Ishikawa (cell line): ENCODE measurements around the gene DENND1A.

Experiments used
- CEBPB ChIP-seq: IDR thresholded peaks from 2 replicates; pipeline ENCODE4 v1.6.1; 2012
- CREB1 ChIP-seq: IDR thresholded peaks from 2 replicates; pipeline ENCODE4 v1.6.1; 2012; ENCODE audit warnings: low read depth
- EGR1 ChIP-seq: IDR thresholded peaks from 2 replicates; pipeline ENCODE4 v1.6.1; 2012
- EP300 ChIP-seq: IDR thresholded peaks from 2 replicates; pipeline ENCODE4 v1.6.1; 2012; ENCODE audit warnings: borderline replicate concordance
- FOXM1 ChIP-seq: IDR thresholded peaks from 2 replicates; pipeline ENCODE4 v1.6.1; 2012; ENCODE audit warnings: low read depth, borderline replicate concordance
- MAX ChIP-seq: IDR thresholded peaks from 2 replicates; pipeline ENCODE4 v1.6.1; 2012
- NFIC ChIP-seq: IDR thresholded peaks from 2 replicates; pipeline ENCODE4 v1.6.1; 2012
- RAD21 ChIP-seq: IDR thresholded peaks from 2 replicates; pipeline ENCODE4 v1.6.1; 2012; ENCODE audit warnings: low read depth
- REST ChIP-seq: IDR thresholded peaks from 2 replicates; pipeline ENCODE4 v1.6.1; 2012; ENCODE audit warnings: low read depth, mild to moderate bottlenecking
- TAF1 ChIP-seq: IDR thresholded peaks from 2 replicates; pipeline ENCODE4 v1.6.1; 2012; ENCODE audit warnings: low read depth, mild to moderate bottlenecking
- TCF12 ChIP-seq: IDR thresholded peaks from 2 replicates; pipeline ENCODE4 v1.6.1; 2012; ENCODE audit warnings: low read depth
- TEAD4 ChIP-seq: IDR thresholded peaks from 2 replicates; pipeline ENCODE4 v1.6.1; 2012
- USF1 ChIP-seq: IDR thresholded peaks from 2 replicates; pipeline ENCODE4 v1.6.1; 2012
- YY1 ChIP-seq: IDR thresholded peaks from 2 replicates; pipeline ENCODE4 v1.6.1; 2012; ENCODE audit warnings: low read depth
- ZBTB7A ChIP-seq: IDR thresholded peaks from 2 replicates; pipeline ENCODE4 v1.6.1; 2012; ENCODE audit warnings: low read depth

The DENND1A gene

GRCh38 chr9:123550797-123551196 is 379.1 kb downstream of the DENND1A start:
- TF ChIP-seq RAD21: no peak
- TF ChIP-seq TEAD4: no peak
- no peak for TF ChIP-seq EGR1
- TF ChIP-seq FOXM1: no peak
- no peak for TF ChIP-seq EP300
- no peak for TF ChIP-seq USF1
- TF ChIP-seq ZBTB7A: no peak
- no peak for TF ChIP-seq TAF1
- no peak for TF ChIP-seq MAX
- TF ChIP-seq CEBPB: no peak
- no peak for TF ChIP-seq NFIC
- TF ChIP-seq TCF12: no peak
- TF ChIP-seq REST: no peak
- no peak for TF ChIP-seq CREB1
- no peak for TF ChIP-seq YY1

GRCh38 chr9:123550012-123550411 is 379.9 kb downstream of the DENND1A start:
- no peak for TF ChIP-seq NFIC
- no peak for TF ChIP-seq MAX
- no peak for TF ChIP-seq FOXM1
- TF ChIP-seq CEBPB: no peak
- no peak for TF ChIP-seq TEAD4
- TF ChIP-seq REST: no peak
- TF ChIP-seq EGR1: no peak
- no peak for TF ChIP-seq CREB1
- TF ChIP-seq YY1: no peak
- TF ChIP-seq USF1: no peak

GRCh38 chr9:123548741-123549545 is 381.0 kb downstream of the DENND1A start:
- no peak for TF ChIP-seq ZBTB7A
- TF ChIP-seq NFIC: no peak
- no peak for TF ChIP-seq TCF12
- TF ChIP-seq FOXM1: no peak
- no peak for TF ChIP-seq TAF1
- TF ChIP-seq USF1: no peak
- TF ChIP-seq MAX: no peak
- no peak for TF ChIP-seq CEBPB
- TF ChIP-seq EGR1: no peak
- no peak for TF ChIP-seq RAD21
- no peak for TF ChIP-seq TEAD4
- no peak for TF ChIP-seq CREB1
- TF ChIP-seq EP300: no peak
- TF ChIP-seq REST: no peak
- no peak for TF ChIP-seq YY1
